Natural killer cell (primary cell): ENCODE results near the gene PCSK5. TPM values are rescaled to one million over a fixed set of nuclear protein-coding genes. Genes with fewer than 3 reads are reported as not detected.

ENCODE experiments used
- ATAC-seq, 3 donors: fragments of 150-1000 bp in 2 of 3; fragments of 200-7000 bp in 1 of 3; cut with Tn5 transposase; 1 replicate in 1 of 3; 2 replicates in 2 of 3; pipeline ENCODE4 v1.10.0; 2021; ENCODE audit warnings: mild to moderate bottlenecking in 2 of 3, moderate library complexity in 2 of 3
- DNase-seq, 2 donors: peaks; one replicate each; pipeline versions ENCODE4 v3.0.0 to v3.0.0-alpha.2; 2013 to 2021; ENCODE audit warnings: mixed read lengths in 1 of 2
- H3K27ac ChIP-seq: one replicate; pipeline ENCODE4 v1.5.1; 2013; ENCODE audit warnings: mild to moderate bottlenecking, low read length
- H3K27me3 ChIP-seq: one replicate; pipeline ENCODE4 v1.6.1; 2013; ENCODE audit warnings: low read length; ENCODE audit not compliant: control insufficient read depth, insufficient read depth
- H3K36me3 ChIP-seq: one replicate; pipeline ENCODE4 v1.6.1; 2013; ENCODE audit warnings: low read length; ENCODE audit not compliant: control insufficient read depth, insufficient read depth
- H3K4me1 ChIP-seq: one replicate; pipeline ENCODE4 v1.6.1; 2013; ENCODE audit warnings: low read length; ENCODE audit not compliant: control insufficient read depth, insufficient read depth
- H3K4me3 ChIP-seq: one replicate; pipeline ENCODE4 v1.5.1; 2013; ENCODE audit warnings: low read length
- H3K9me3 ChIP-seq: one replicate; pipeline ENCODE4 v1.6.1; 2013; ENCODE audit warnings: low read length; ENCODE audit not compliant: control insufficient read depth, insufficient read depth
- H3K27ac Mint-ChIP-seq, 2 donors: one replicate each; pipeline ENCODE4 v1.8.0; 2022; ENCODE audit warnings: mild to moderate bottlenecking in 2 of 2, mixed read lengths in 2 of 2, moderate library complexity in 1 of 2
- H3K27me3 Mint-ChIP-seq, 2 donors: one replicate each; pipeline ENCODE4 v1.8.0; 2022; ENCODE audit warnings: low read depth in 2 of 2, mixed read lengths in 2 of 2
- H3K36me3 Mint-ChIP-seq: one replicate; pipeline ENCODE4 v1.8.0; 2022; ENCODE audit warnings: mixed read lengths
- H3K4me1 Mint-ChIP-seq, 2 donors: one replicate each; pipeline ENCODE4 v1.8.0; 2022; ENCODE audit warnings: mixed read lengths in 2 of 2
- H3K4me3 Mint-ChIP-seq: one replicate; pipeline ENCODE4 v1.8.0; 2022; ENCODE audit warnings: mild to moderate bottlenecking, moderate library complexity, mixed read lengths
- H3K9me3 Mint-ChIP-seq, 2 donors: one replicate each; pipeline ENCODE4 v1.8.0; 2022; ENCODE audit warnings: mixed read lengths in 2 of 2
- WGBS: methylation state at CpG from one replicate; pipeline ENCODE4 v1.1.7; 2013; ENCODE audit warnings: missing lambda C conversion rate; ENCODE audit not compliant: insufficient coverage; 5-methylcytosine and 5-hydroxymethylcytosine counted together
- intact Hi-C: fragments of 100-400 bp; cut with micrococcal nuclease; formaldehyde crosslinking; loops from one replicate; pipeline ENCODE4 v1.14.2; 2022
- total RNA-seq, 4 donors: library from RNA; stranded (reverse); fragments of 120-200 nt in 1 of 4; gene quantifications; one replicate each; pipeline versions ENCODE4 v1.2.3 to v1.2.4, GENCODE V29; 2013 to 2022
- TF ChIP-seq, protein P1 (sequence below): fragments of 200-600 bp; IDR thresholded peaks from one replicate; pipeline ENCODE4 v1.8.0; 2022; ENCODE audit warnings: antibody characterized with exemption

The PCSK5 gene
- total RNA-seq, 3 donors from 2014 or later (not counting 1 experiment from before 2014, with no cell fraction given) = 2.4 to 13.2 (median 5.7) TPM

DNA sequence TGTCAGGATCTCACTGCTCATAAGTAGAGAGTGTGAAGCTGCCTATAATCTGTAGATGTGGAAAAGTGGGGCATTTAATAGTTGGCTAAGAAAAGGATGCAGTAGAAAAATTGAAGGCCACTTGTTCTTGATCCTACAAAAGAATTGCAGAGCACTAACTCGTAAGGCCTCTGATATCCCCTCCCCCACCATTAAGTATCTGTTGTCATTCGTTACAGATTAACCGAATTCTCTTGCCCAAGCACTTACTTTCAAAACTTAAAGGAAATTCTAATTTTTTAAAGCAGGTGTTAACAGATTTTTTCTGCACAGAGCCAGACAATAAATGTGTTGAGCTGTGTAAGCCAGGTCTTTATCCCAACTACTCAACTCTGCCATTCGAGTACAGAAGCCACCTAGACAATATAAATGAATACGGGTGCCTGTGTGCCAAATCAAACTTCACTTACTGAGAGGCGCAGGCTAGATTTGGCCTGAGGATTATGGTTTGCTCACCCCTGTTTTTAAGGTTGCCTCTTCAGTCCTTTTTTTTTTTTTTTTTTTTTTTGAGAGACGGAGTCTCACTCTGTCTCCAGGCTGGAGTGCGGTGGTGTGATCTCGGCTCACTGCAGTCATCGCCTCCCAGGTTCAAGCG, 268.9 kb downstream of the PCSK5 start:
- H3K36me3 Mint-ChIP-seq = no peaks in the 10 kb centered on the region
- Histone ChIP-seq H3K36me3 (no peaks in the 10 kb centered on the region), H3K4me1 (no peaks in the 10 kb centered on the region), H3K27ac (no peak overlapping the region), H3K4me3 (no peak overlapping the region), H3K9me3 (no peaks in the 10 kb centered on the region), H3K27me3 (no peaks in the 10 kb centered on the region)
- TF ChIP-seq, protein P1, sequence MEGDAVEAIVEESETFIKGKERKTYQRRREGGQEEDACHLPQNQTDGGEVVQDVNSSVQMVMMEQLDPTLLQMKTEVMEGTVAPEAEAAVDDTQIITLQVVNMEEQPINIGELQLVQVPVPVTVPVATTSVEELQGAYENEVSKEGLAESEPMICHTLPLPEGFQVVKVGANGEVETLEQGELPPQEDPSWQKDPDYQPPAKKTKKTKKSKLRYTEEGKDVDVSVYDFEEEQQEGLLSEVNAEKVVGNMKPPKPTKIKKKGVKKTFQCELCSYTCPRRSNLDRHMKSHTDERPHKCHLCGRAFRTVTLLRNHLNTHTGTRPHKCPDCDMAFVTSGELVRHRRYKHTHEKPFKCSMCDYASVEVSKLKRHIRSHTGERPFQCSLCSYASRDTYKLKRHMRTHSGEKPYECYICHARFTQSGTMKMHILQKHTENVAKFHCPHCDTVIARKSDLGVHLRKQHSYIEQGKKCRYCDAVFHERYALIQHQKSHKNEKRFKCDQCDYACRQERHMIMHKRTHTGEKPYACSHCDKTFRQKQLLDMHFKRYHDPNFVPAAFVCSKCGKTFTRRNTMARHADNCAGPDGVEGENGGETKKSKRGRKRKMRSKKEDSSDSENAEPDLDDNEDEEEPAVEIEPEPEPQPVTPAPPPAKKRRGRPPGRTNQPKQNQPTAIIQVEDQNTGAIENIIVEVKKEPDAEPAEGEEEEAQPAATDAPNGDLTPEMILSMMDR = no peak
- no peak overlapping the region for H3K27ac Mint-ChIP-seq
- no peak overlapping the region for H3K4me3 Mint-ChIP-seq
- 95% methylated on average over 9 of the region's 11 CpGs for WGBS
- ATAC-seq (no peak), DNase-seq (no peak)
- peaks cover 0 to 6% of the 10 kb centered on the region in 2 donors for H3K4me1 Mint-ChIP-seq
- no peaks in the 10 kb centered on the region for H3K27me3 Mint-ChIP-seq
- H3K9me3 Mint-ChIP-seq = no peaks in the 10 kb centered on the region
- intact Hi-C loops = no loop called here

DNA sequence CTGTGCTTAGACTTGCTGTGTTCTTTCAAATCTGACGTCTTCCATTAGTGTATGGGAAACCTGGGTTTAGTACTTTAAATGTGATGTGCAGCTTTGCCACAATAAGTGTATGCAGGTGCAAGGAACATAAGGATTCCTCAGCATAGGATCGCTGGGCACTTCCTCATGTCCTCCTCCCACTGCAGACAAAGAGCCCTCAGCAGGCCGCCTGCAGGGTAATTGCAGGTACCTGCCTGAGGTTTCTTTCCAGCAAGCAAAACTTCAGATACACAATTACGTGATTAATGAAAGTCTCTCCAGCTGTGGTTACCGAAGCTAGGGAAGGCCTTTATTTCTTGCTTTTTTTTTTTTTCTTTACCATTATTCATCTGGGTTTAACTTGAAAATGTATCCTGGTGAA, 270.6 kb downstream of the PCSK5 start:
- Mint-ChIP-seq H3K9me3 (no peaks in the 10 kb centered on the region), H3K27me3 (no peaks in the 10 kb centered on the region), H3K36me3 (no peaks in the 10 kb centered on the region), H3K27ac (no peak overlapping the region), H3K4me3 (no peak overlapping the region), H3K4me1 (peaks cover 2 to 11% of the 10 kb centered on the region in 2 donors)
- TF ChIP-seq, protein P1 = no peak
- Histone ChIP-seq H3K27ac (no peak overlapping the region), H3K9me3 (no peaks in the 10 kb centered on the region), H3K36me3 (no peaks in the 10 kb centered on the region), H3K27me3 (no peaks in the 10 kb centered on the region), H3K4me3 (no peak overlapping the region), H3K4me1 (no peaks in the 10 kb centered on the region)
- ATAC-seq (no peak), DNase-seq (no peak)
- intact Hi-C loops = no loop called here
- 96% methylated on average over 4 of the region's 5 CpGs for WGBS

DNA sequence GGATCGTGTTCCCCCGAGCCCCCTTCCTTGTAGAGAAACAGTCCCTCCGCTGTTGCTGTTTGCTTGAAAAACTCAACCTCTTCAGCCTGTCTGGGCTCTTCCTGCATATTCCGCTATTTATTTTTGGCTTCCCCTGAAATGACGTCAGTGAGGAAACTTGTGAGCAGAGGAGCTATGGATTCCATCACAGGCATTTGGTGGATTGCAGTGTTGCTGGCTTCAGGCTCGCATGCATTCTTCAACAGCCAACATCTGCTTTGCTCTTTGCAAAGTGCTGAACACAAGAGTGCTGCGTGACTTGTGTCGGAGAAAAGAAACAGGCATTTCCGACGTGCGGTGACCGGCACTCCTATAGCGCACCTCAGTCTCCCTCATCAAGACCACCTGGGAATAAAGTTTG, 271.1 kb downstream of the PCSK5 start:
- Histone ChIP-seq H3K27me3 (no peaks in the 10 kb centered on the region), H3K36me3 (no peaks in the 10 kb centered on the region), H3K4me1 (no peaks in the 10 kb centered on the region), H3K27ac (no peak overlapping the region), H3K4me3 (no peak overlapping the region), H3K9me3 (no peaks in the 10 kb centered on the region)
- intact Hi-C loops = no loop called here
- H3K36me3 Mint-ChIP-seq = no peaks in the 10 kb centered on the region
- ATAC-seq (no peak), DNase-seq (no peak)
- TF ChIP-seq, protein P1 = no peak
- H3K9me3 Mint-ChIP-seq = no peaks in the 10 kb centered on the region
- H3K4me3 Mint-ChIP-seq = no peak overlapping the region
- peaks cover 6 to 16% of the 10 kb centered on the region in 2 donors for H3K4me1 Mint-ChIP-seq
- WGBS = 98% methylated on average over 13 of the region's 13 CpGs
- H3K27me3 Mint-ChIP-seq = no peaks in the 10 kb centered on the region
- no peak overlapping the region for H3K27ac Mint-ChIP-seq
